MM.1S (cell line): Measurements from ENCODE around the gene EIF2D.

ENCODE experiments used
- DNase-seq: peaks from one replicate; pipeline ENCODE4 v3.0.0-alpha.2; 2015
- H2AFZ ChIP-seq: fragments of 300-600 bp; sonication (generic); 2 replicates; pipeline ENCODE4 v1.6.0; 2016; ENCODE audit warnings: antibody characterized with exemption, low read length
- H3F3A ChIP-seq: fragments of 300-600 bp; sonication (generic); 2 replicates; pipeline ENCODE4 v1.6.1; 2016; ENCODE audit warnings: mild to moderate bottlenecking, antibody characterized with exemption, low read length, moderate library complexity, mixed read lengths; ENCODE audit not compliant: insufficient read depth
- H3K27ac ChIP-seq: fragments of 300-600 bp; sonication (generic); 2 replicates; pipeline ENCODE4 v1.5.1; 2016; ENCODE audit warnings: mild to moderate bottlenecking, low read length
- H3K27me3 ChIP-seq: fragments of 300-600 bp; sonication (generic); replicated peaks from 2 replicates; pipeline ENCODE4 v1.6.0; 2016; ENCODE audit warnings: low read length; ENCODE audit not compliant: insufficient read depth
- H3K36me3 ChIP-seq: fragments of 300-600 bp; sonication (generic); replicated peaks from 2 replicates; pipeline ENCODE4 v1.6.1; 2016; ENCODE audit warnings: mild to moderate bottlenecking, low read length, mixed read lengths; ENCODE audit not compliant: insufficient read depth
- H3K4me1 ChIP-seq: fragments of 300-600 bp; sonication (generic); 2 replicates; pipeline ENCODE4 v1.6.1; 2016; ENCODE audit warnings: low read length, mixed read lengths
- H3K4me2 ChIP-seq: fragments of 300-600 bp; sonication (generic); 2 replicates; pipeline ENCODE4 v1.6.0; 2016; ENCODE audit warnings: low read depth, low read length
- H3K4me3 ChIP-seq: fragments of 300-600 bp; sonication (generic); 2 replicates; pipeline ENCODE4 v1.5.1; 2016; ENCODE audit warnings: low read length, mixed read lengths
- H3K79me2 ChIP-seq: fragments of 300-600 bp; sonication (generic); 2 replicates; pipeline ENCODE4 v1.6.1; 2016; ENCODE audit warnings: mixed run types, low read length, mixed read lengths
- H3K9ac ChIP-seq: fragments of 300-600 bp; sonication (generic); 2 replicates; pipeline ENCODE4 v1.6.1; 2016; ENCODE audit warnings: low read length, mixed read lengths
- H3K9me2 ChIP-seq: fragments of 300-600 bp; sonication (generic); replicated peaks from 2 replicates; pipeline ENCODE4 v1.6.1; 2016; ENCODE audit warnings: mild to moderate bottlenecking, low read length, mixed read lengths; ENCODE audit not compliant: insufficient read depth
- H3K9me3 ChIP-seq: fragments of 300-600 bp; sonication (generic); replicated peaks from 2 replicates; pipeline ENCODE4 v1.6.1; 2016; ENCODE audit warnings: mild to moderate bottlenecking, low read length, mixed read lengths; ENCODE audit not compliant: insufficient read depth
- H4K20me1 ChIP-seq: fragments of 300-600 bp; sonication (generic); 2 replicates; pipeline ENCODE4 v1.6.1; 2016; ENCODE audit warnings: mild to moderate bottlenecking, low read length, moderate library complexity, mixed read lengths; ENCODE audit not compliant: insufficient read depth
- CTCF ChIP-seq: fragments of 300-600 bp; sonication (generic); IDR thresholded peaks from 2 replicates; pipeline ENCODE4 v1.5.1; 2016; ENCODE audit warnings: antibody characterized with exemption, low read length, mixed read lengths
- EZH2 ChIP-seq: fragments of 300-600 bp; sonication (generic); optimal IDR thresholded peaks from 2 replicates; pipeline ENCODE3; 2017; ENCODE audit warnings: low read depth, mild to moderate bottlenecking, antibody characterized with exemption, low read length, mixed read lengths
- EZH2phosphoT487 ChIP-seq: fragments of 300-600 bp; sonication (generic); IDR thresholded peaks from 2 replicates; pipeline ENCODE4 v1.6.1; 2018; ENCODE audit warnings: antibody characterized with exemption, low read length

The EIF2D gene

GRCh38 chr1:206556047-206556749 lies 56.1 kb downstream of the EIF2D start:
- H2AFZ ChIP-seq, result peak overlapping the region; percentile 61
- peak overlapping the region; percentile 89 for H3K27ac ChIP-seq
- H3K27me3 ChIP-seq, result no peaks in the 10 kb centered on the region
- H3K9me3 ChIP-seq, result no peaks in the 10 kb centered on the region
- no peaks in the 10 kb centered on the region; the same call in 1 of the 2 replicates for H3K36me3 ChIP-seq
- peaks cover 45% of the 10 kb centered on the region for H3K4me1 ChIP-seq
- no peaks in the 10 kb centered on the region for H3K9me2 ChIP-seq
- H3K4me3 ChIP-seq, result peak overlapping the region; percentile 94
- H3K4me2 ChIP-seq, result peak overlapping the region; percentile 90
- DNase-seq, result no peak
- H3K79me2 ChIP-seq, result peaks cover 56% of the 10 kb centered on the region
- H3K9ac ChIP-seq, result peak overlapping the region; percentile 95
- no peaks in the 10 kb centered on the region for H4K20me1 ChIP-seq
- H3F3A ChIP-seq, result peaks cover 63% of the 10 kb centered on the region
- TF ChIP-seq EZH2phosphoT487 (no peak), CTCF (no peak), EZH2 (no peak)

- peak; percentile 82 for DNase-seq
- no peaks in the 10 kb centered on the region for H3K27me3 ChIP-seq
- H3K4me1 ChIP-seq, result peaks cover 38% of the 10 kb centered on the region
- H3K79me2 ChIP-seq, result peaks cover 49% of the 10 kb centered on the region
- peak overlapping the region; percentile 90 for H3K4me2 ChIP-seq
- H3K4me3 ChIP-seq, result peak overlapping the region; percentile 94
- no peaks in the 10 kb centered on the region for H3K9me3 ChIP-seq
- H3F3A ChIP-seq, result peaks cover 57% of the 10 kb centered on the region
- peak overlapping the region; percentile 95 for H3K9ac ChIP-seq
- H3K27ac ChIP-seq, result peak overlapping the region; percentile 89
- H4K20me1 ChIP-seq, result no peaks in the 10 kb centered on the region
- H3K9me2 ChIP-seq, result no peaks in the 10 kb centered on the region
- peak overlapping the region; percentile 61 for H2AFZ ChIP-seq
- H3K36me3 ChIP-seq, result no peaks in the 10 kb centered on the region
- peak; percentile 23 for TF ChIP-seq CTCF
- TF ChIP-seq EZH2, result no peak
Measured at GRCh38 chr1:206555473-206555935, 56.8 kb downstream of the EIF2D start.

- peak overlapping the region; percentile 61 for H2AFZ ChIP-seq
- no peak for TF ChIP-seq EZH2
- no peak for TF ChIP-seq CTCF
- TF ChIP-seq EZH2phosphoT487, result no peak
- peaks cover 43% of the 10 kb centered on the region for H3K79me2 ChIP-seq
- H3K27me3 ChIP-seq, result no peaks in the 10 kb centered on the region
- peak overlapping the region; percentile 94; the same call in 1 of the 2 replicates for H3K4me3 ChIP-seq
- no peaks in the 10 kb centered on the region for H3K9me3 ChIP-seq
- DNase-seq, result no peak
- peak overlapping the region; percentile 89 for H3K27ac ChIP-seq
- H3F3A ChIP-seq, result peaks cover 50% of the 10 kb centered on the region
- H3K36me3 ChIP-seq, result no peaks in the 10 kb centered on the region
- peak overlapping the region; percentile 90 for H3K4me2 ChIP-seq
- no peaks in the 10 kb centered on the region for H4K20me1 ChIP-seq
- H3K9me2 ChIP-seq, result no peaks in the 10 kb centered on the region
- H3K4me1 ChIP-seq, result peaks cover 31% of the 10 kb centered on the region
- H3K9ac ChIP-seq, result peak overlapping the region; percentile 95; the same call in 1 of the 2 replicates
Measured at GRCh38 chr1:206554701-206555472, 57.4 kb downstream of the EIF2D start.
